HCT116 (cell line): Measurements from ENCODE around the gene GRIK4. TPM values are rescaled to one million over a fixed set of nuclear protein-coding genes. Genes with fewer than 3 reads are reported as not detected.

Experiments
- ATAC-seq: fragments of 200-7000 bp; cut with Tn5 transposase; 2 replicates; pipeline ENCODE4 v1.9.1; 2020; ENCODE audit warnings: mild to moderate bottlenecking, moderate library complexity
- BruUV-seq: library from RNA; stranded (reverse); fragments of 400-500 nt; replicated peaks from 2 replicates; lab custom pipeline; 2021; lab: Mats Ljungman, UMichigan
- CTCF ChIA-PET: fragments of 300-600 bp; sonication (Branson Sonifier 250); formaldehyde crosslinking; loops from one replicate; lab custom pipeline; 2021; ENCODE audit warnings: antibody characterized with exemption; lab: Charles Lee
- POLR2A ChIA-PET: fragments of 300-600, 350-600 bp; sonication (Branson Sonifier 250); formaldehyde crosslinking; loops from one replicate; lab custom pipeline; 2021; ENCODE audit warnings: antibody characterized with exemption; lab: Charles Lee
- RAD21 ChIA-PET, 2 experiments: fragments of 300-600 bp; sonication (Branson Sonifier 250); formaldehyde crosslinking; loops; one replicate each; lab custom pipeline; 2023; ENCODE audit warnings: low total read pairs in 2 of 2; ENCODE audit not compliant: uncharacterized antibody in 2 of 2, unreplicated experiment in 2 of 2, low non-redundant PET in 1 of 2; lab: Charles Lee
- DNase-seq: peaks from one replicate; pipeline ENCODE4 v3.0.0-alpha.2; 2010; ENCODE audit warnings: low read depth, low spot score
- H2AFZ ChIP-seq: fragments of 200-600 bp; shearing (Covaris generic), sonication (generic); 2 replicates; pipeline ENCODE4 v1.6.1; 2017; ENCODE audit warnings: low read depth, mixed run types, mixed read lengths, antibody characterized with exemption, low read length; ENCODE audit not compliant: poor library complexity, severe bottlenecking
- H3K27ac ChIP-seq: 2 replicates; pipeline ENCODE4 v1.5.1; 2012; ENCODE audit warnings: low read depth, low read length
- H3K27me3 ChIP-seq: fragments of 200-600 bp; sonication (generic); 2 replicates; pipeline ENCODE4 v1.6.1; 2016; ENCODE audit warnings: mixed run types, low read length, mixed read lengths; ENCODE audit not compliant: insufficient read depth
- H3K36me3 ChIP-seq, 2 experiments: fragments of 200-500 bp in 1 of 2; fragments of 200-600 bp in 1 of 2; sonication (Bioruptor generic) in 1 of 2; sonication (generic) in 1 of 2; 2 replicates each; pipeline versions ENCODE4 v1.5.1 to v1.6.1; 2014 to 2016; ENCODE audit warnings: low read length in 2 of 2, inconsistent platforms in 1 of 2, mixed read lengths in 1 of 2, mixed run types in 1 of 2; ENCODE audit not compliant: insufficient read depth in 2 of 2, control insufficient read depth in 1 of 2
- H3K4me1 ChIP-seq, 2 experiments: fragments of 200-600 bp in 1 of 2; sonication (generic) in 1 of 2; 2 replicates each; pipeline versions ENCODE4 v1.5.1 to v1.6.1; 2012 to 2017; ENCODE audit warnings: low read length in 2 of 2, inconsistent platforms in 1 of 2, mild to moderate bottlenecking in 1 of 2, mixed read lengths in 1 of 2, mixed run types in 1 of 2, moderate library complexity in 1 of 2; ENCODE audit not compliant: insufficient read depth in 2 of 2, control insufficient read depth in 1 of 2
- H3K4me2 ChIP-seq: fragments of 200-600 bp; sonication (generic); 2 replicates; pipeline ENCODE4 v1.6.1; 2017; ENCODE audit warnings: mixed run types, low read length, mixed read lengths
- H3K4me3 ChIP-seq, 2 experiments: fragments of 200-600 bp in 1 of 2; sonication (generic) in 1 of 2; replicated peaks in 1 of 2; 2 replicates each; pipeline ENCODE4 v1.5.1; 2011 to 2016; ENCODE audit warnings: low read length in 2 of 2, control low read depth in 1 of 2, low read depth in 1 of 2, mild to moderate bottlenecking in 1 of 2, mixed read lengths in 1 of 2, mixed run types in 1 of 2
- H3K79me2 ChIP-seq: fragments of 200-600 bp; sonication (generic); 2 replicates; pipeline ENCODE4 v1.6.1; 2017; ENCODE audit warnings: mild to moderate bottlenecking, mixed run types, low read length, moderate library complexity, mixed read lengths; ENCODE audit not compliant: insufficient read depth
- H3K9ac ChIP-seq: fragments of 200-600 bp; sonication (generic); 2 replicates; pipeline ENCODE4 v1.6.1; 2016; ENCODE audit warnings: low read length, mixed read lengths
- H3K9me2 ChIP-seq: fragments of 200-600 bp; sonication (generic), shearing (Covaris generic); 2 replicates; pipeline ENCODE4 v1.6.1; 2017; ENCODE audit warnings: mixed run types, mild to moderate bottlenecking, moderate library complexity; ENCODE audit not compliant: insufficient read depth
- H3K9me3 ChIP-seq, 2 experiments: fragments of 200-500 bp in 1 of 2; fragments of 200-600 bp in 1 of 2; sonication (Bioruptor generic) in 1 of 2; sonication (generic) in 1 of 2; 2 replicates each; pipeline ENCODE4 v1.6.1; 2014 to 2017; ENCODE audit warnings: low read length in 2 of 2, mixed read lengths in 2 of 2, inconsistent platforms in 1 of 2, low read depth in 1 of 2, mild to moderate bottlenecking in 1 of 2, mixed run types in 1 of 2, moderate library complexity in 1 of 2; ENCODE audit not compliant: control insufficient read depth in 1 of 2, insufficient read depth in 1 of 2
- H4K20me1 ChIP-seq: fragments of 200-600 bp; sonication (generic), shearing (Covaris generic); 2 replicates; pipeline ENCODE4 v1.6.1; 2017; ENCODE audit warnings: mixed run types, mild to moderate bottlenecking, moderate library complexity; ENCODE audit not compliant: insufficient read depth
- ATF3 ChIP-seq: IDR thresholded peaks from 2 replicates; pipeline ENCODE4 v1.6.1; 2012
- CBX3 ChIP-seq: IDR thresholded peaks from 2 replicates; pipeline ENCODE4 v1.6.1; 2012; ENCODE audit warnings: low read depth
- CEBPB ChIP-seq: IDR thresholded peaks from 2 replicates; pipeline ENCODE4 v1.6.1; 2012; ENCODE audit warnings: low read depth
- CTCF ChIP-seq, 3 experiments: fragments of 200-600 bp in 1 of 3; sonication (generic) in 1 of 3; IDR thresholded peaks in 2 of 3; conservative IDR thresholded peaks in 1 of 3; 2 replicates each; pipeline ENCODE4 v1.5.1; 2012 to 2017; ENCODE audit warnings: low read depth in 2 of 3, low read length in 2 of 3, antibody characterized with exemption in 1 of 3, borderline replicate concordance in 1 of 3, control low read depth in 1 of 3, mild to moderate bottlenecking in 1 of 3, mixed read lengths in 1 of 3, mixed run types in 1 of 3, moderate library complexity in 1 of 3; ENCODE audit not compliant: insufficient read depth in 1 of 3
- EGR1 ChIP-seq: IDR thresholded peaks from 2 replicates; pipeline ENCODE4 v1.6.1; 2012; ENCODE audit warnings: low read depth
- ELF1 ChIP-seq: IDR thresholded peaks from 2 replicates; pipeline ENCODE4 v1.6.1; 2012; ENCODE audit warnings: low read depth, borderline replicate concordance
- JUND ChIP-seq: IDR thresholded peaks from 2 replicates; pipeline ENCODE4 v1.6.1; 2012
- MAX ChIP-seq: IDR thresholded peaks from 2 replicates; pipeline ENCODE4 v1.6.1; 2012
- POLR2A ChIP-seq: IDR thresholded peaks from 2 replicates; pipeline ENCODE4 v1.7.0; 2011; ENCODE audit warnings: borderline replicate concordance; ENCODE audit not compliant: insufficient read depth, insufficient read length; ENCODE audit errors: extremely low read depth
- POLR2AphosphoS5 ChIP-seq: IDR thresholded peaks from 2 replicates; pipeline ENCODE4 v1.6.1; 2011; ENCODE audit warnings: mild to moderate bottlenecking, low read depth, low read length, moderate library complexity
- RAD21 ChIP-seq: IDR thresholded peaks from 2 replicates; pipeline ENCODE4 v1.6.1; 2012; ENCODE audit warnings: low read depth, mild to moderate bottlenecking
- REST ChIP-seq: IDR thresholded peaks from 2 replicates; pipeline ENCODE4 v1.6.1; 2012; ENCODE audit warnings: low read depth
- SIN3A ChIP-seq: IDR thresholded peaks from 2 replicates; pipeline ENCODE4 v1.6.1; 2012; ENCODE audit warnings: low read depth
- SP1 ChIP-seq: IDR thresholded peaks from 2 replicates; pipeline ENCODE4 v1.6.1; 2012; ENCODE audit warnings: low read depth
- TCF7L2 ChIP-seq: IDR thresholded peaks from 2 replicates; pipeline ENCODE4 v1.7.0; 2011; ENCODE audit warnings: borderline replicate concordance, inconsistent platforms; ENCODE audit not compliant: insufficient read depth, insufficient read length; ENCODE audit errors: extremely low read depth
- YY1 ChIP-seq: IDR thresholded peaks from 2 replicates; pipeline ENCODE4 v1.6.1; 2011; ENCODE audit warnings: low read length, low read depth, moderate library complexity, mild to moderate bottlenecking; ENCODE audit not compliant: insufficient replicate concordance; ENCODE audit errors: extremely low read depth
- ZBTB33 ChIP-seq: IDR thresholded peaks from 2 replicates; pipeline ENCODE4 v1.6.1; 2011; ENCODE audit warnings: mild to moderate bottlenecking, low read length, moderate library complexity; ENCODE audit not compliant: insufficient replicate concordance; ENCODE audit errors: extremely low read depth
- ZNF274 ChIP-seq: fragments of 200-500 bp; sonication (Bioruptor generic); IDR thresholded peaks from 2 replicates; pipeline ENCODE4 v1.6.1; 2014; ENCODE audit warnings: mild to moderate bottlenecking, low read depth, low read length, inconsistent platforms
- intact Hi-C: fragments of 100-400 bp; cut with micrococcal nuclease; formaldehyde crosslinking; loops from 2 replicates; pipeline ENCODE4 v1.10.0; 2022
- total RNA-seq: library from RNA; stranded (reverse); gene quantifications from one replicate; pipeline ENCODE4 v1.2.1, GENCODE V29; 2021; ENCODE audit not compliant: unreplicated experiment

The GRIK4 gene
- total RNA-seq, 1 experiment from 2014 or later = 0.52 TPM

- Histone ChIP-seq H3K4me2 (no peak overlapping the region), H3K9me2 (no peaks in the 10 kb centered on the region), H3K9ac (no peak overlapping the region), H3K36me3 (no peaks in the 10 kb centered on the region), H3K27ac (no peak overlapping the region), H3K4me3 (no peak overlapping the region), H3K9me3 (no peaks in the 10 kb centered on the region), H3K79me2 (no peaks in the 10 kb centered on the region), H2AFZ (no peak overlapping the region), H3K4me1 (no peaks in the 10 kb centered on the region), H3K27me3 (peaks cover 22% of the 10 kb centered on the region; the same call in 1 of the 2 replicates), H4K20me1 (no peaks in the 10 kb centered on the region)
- TF ChIP-seq JUND = no peak
- TF ChIP-seq POLR2AphosphoS5 = no peak
- no peak for TF ChIP-seq SP1
- TF ChIP-seq EGR1 = no peak
- TF ChIP-seq CBX3 = no peak
- TF ChIP-seq ELF1 = no peak
- TF ChIP-seq ZNF274 = no peak
- TF ChIP-seq TCF7L2 = no peak
- no peak for TF ChIP-seq ZBTB33
- TF ChIP-seq POLR2A = no peak
- no peak for TF ChIP-seq MAX
- no peak for TF ChIP-seq RAD21
- no peak for TF ChIP-seq CEBPB
- TF ChIP-seq REST = no peak
- no peak for TF ChIP-seq CTCF (IDR thresholded peaks at IDR 0.05 in 2 of 3, conservative IDR thresholded peaks at IDR 0.05 in 1 of 3; ENCODE audit: borderline replicate concordance in 1 of 3, insufficient read depth in 1 of 3, low read depth in 2 of 3, low read length in 2 of 3)
- no peak for TF ChIP-seq ATF3
- no peak for TF ChIP-seq SIN3A
- TF ChIP-seq YY1 = no peak
- CTCF ChIA-PET = no interaction called here
- DNase-seq (no peak), ATAC-seq (no peak)
- intact Hi-C loops = loop anchor here (10.0 kb wide), 1 partner anchor 658 kb away; no protein-coding TSS in a partner anchor
- POLR2A ChIA-PET = no interaction called here
- BruUV-seq = no TSS peak
- RAD21 ChIA-PET = no interaction called here
Observed at GRCh38 chr11:120936356-120936755, 424.8 kb downstream of the GRIK4 start.
